ENCODE measurements around the gene SNRPA.
A peak's percentile ranks its signal among the peaks of the same experiment; 100 is the strongest.

Gene SNRPA

GRCh38 chr19:40777937-40778705 lies 27.1 kb downstream of the SNRPA start, which contains the start of gene RAB4B:
Gene RAB4B, plus strand, starts transcription at chr19:40778247. Its CDS starts 129 bp downstream, at chr19:40778376.
- no peak for TF ChIP-seq ZNF565 (CRISPR knock-in tag; conservative IDR thresholded peaks at IDR 0.05; ENCODE audit: low read depth)
- TF ChIP-seq TCF4 (CRISPR knock-in tag; IDR thresholded peaks at IDR 0.05; ENCODE audit: borderline replicate concordance): 0 out of 2 replicates have a peak, but pooled peaks have one; percentile 13
- peak; percentile 90 for ATAC-seq

- ATAC-seq: peak; percentile 78; the same call in 1 of the 3 replicates
- TF ChIP-seq GLIS3 (CRISPR knock-in tag; IDR thresholded peaks at IDR 0.05): no peak
- TF ChIP-seq ZNF70 (CRISPR knock-in tag; IDR thresholded peaks at IDR 0.05): peak; percentile 81
Observed at GRCh38 chr19:40778706-40779284, 27.8 kb downstream of the SNRPA start.

GRCh38 chr19:40780582-40780981 lies 29.6 kb downstream of the SNRPA start:
- TF ChIP-seq POU6F1 (CRISPR knock-in tag; IDR thresholded peaks at IDR 0.05; ENCODE audit: borderline replicate concordance, low read depth) (no peak), SNAI2 (CRISPR knock-in tag; IDR thresholded peaks at IDR 0.05) (no peak), PATZ1 (CRISPR knock-in tag; IDR thresholded peaks at IDR 0.05; ENCODE audit: borderline replicate concordance) (no peak)
- no peak for ATAC-seq

GRCh38 chr19:40781140-40781539 lies 30.1 kb downstream of the SNRPA start:
- ATAC-seq: no peak

GRCh38 chr19:40783711-40784110 lies 32.7 kb downstream of the SNRPA start:
- no peak for ATAC-seq
- TF ChIP-seq TSHZ2 (CRISPR knock-in tag; IDR thresholded peaks at IDR 0.05) (no peak), CSDC2 (CRISPR knock-in tag; IDR thresholded peaks at IDR 0.05) (no peak), ZNF8 (CRISPR knock-in tag; IDR thresholded peaks at IDR 0.05) (no peak), RARB (CRISPR knock-in tag; IDR thresholded peaks at IDR 0.05) (no peak), ZC3H10 (CRISPR knock-in tag; IDR thresholded peaks at IDR 0.05) (no peak), ZNF70 (CRISPR knock-in tag; IDR thresholded peaks at IDR 0.05) (no peak), OSR1 (CRISPR knock-in tag; IDR thresholded peaks at IDR 0.05) (no peak), TOX (CRISPR knock-in tag; IDR thresholded peaks at IDR 0.05; ENCODE audit: borderline replicate concordance) (no peak), ARNTL (CRISPR knock-in tag; IDR thresholded peaks at IDR 0.05; ENCODE audit: borderline replicate concordance, low read depth) (no peak), ZFP3 (CRISPR knock-in tag; IDR thresholded peaks at IDR 0.05) (no peak)

More at GRCh38 chr19:40781140-40781539, 30.1 kb downstream of the SNRPA start:
- no peak for TF ChIP-seq PATZ1 (CRISPR knock-in tag; IDR thresholded peaks at IDR 0.05; ENCODE audit: borderline replicate concordance)
- no peak for TF ChIP-seq ZNF8 (CRISPR knock-in tag; IDR thresholded peaks at IDR 0.05)
- TF ChIP-seq POU6F1 (CRISPR knock-in tag; IDR thresholded peaks at IDR 0.05; ENCODE audit: borderline replicate concordance, low read depth): no peak
- no peak for TF ChIP-seq RARB (CRISPR knock-in tag; IDR thresholded peaks at IDR 0.05)
- TF ChIP-seq ARNTL (CRISPR knock-in tag; IDR thresholded peaks at IDR 0.05; ENCODE audit: borderline replicate concordance, low read depth): no peak
- TF ChIP-seq ZFP30 (CRISPR knock-in tag; IDR thresholded peaks at IDR 0.05): no peak
- TF ChIP-seq BACH2 (CRISPR knock-in tag; IDR thresholded peaks at IDR 0.05; ENCODE audit: borderline replicate concordance): no peak
